Neural cell (in vitro differentiated cells): ENCODE results near the gene RBM27. TPM values are rescaled to one million over a fixed set of nuclear protein-coding genes. Genes with fewer than 3 reads are reported as not detected.

ENCODE experiments used
- H2AFZ ChIP-seq: fragments of 200-600, 300-800 bp; sonication (generic), shearing (Covaris generic); 2 replicates; pipeline ENCODE4 v1.6.0; 2014; ENCODE audit warnings: low read depth, mild to moderate bottlenecking, antibody characterized with exemption, low read length, moderate library complexity
- H3F3A ChIP-seq: fragments of 200-600 bp; shearing (Covaris generic); 2 replicates; pipeline ENCODE4 v1.6.1; 2016; ENCODE audit warnings: mild to moderate bottlenecking, moderate library complexity, mixed read lengths, antibody characterized with exemption, low read length; ENCODE audit not compliant: insufficient read depth, poor library complexity, severe bottlenecking
- H3K27ac ChIP-seq: fragments of 200-600, 300-800 bp; sonication (generic), shearing (Covaris generic); 2 replicates; pipeline ENCODE4 v1.5.1; 2014; ENCODE audit warnings: mild to moderate bottlenecking, low read length, moderate library complexity
- H3K27me3 ChIP-seq: fragments of 300-800, 200-600 bp; sonication (generic), shearing (Covaris generic); 2 replicates; pipeline ENCODE4 v1.6.0; 2014; ENCODE audit warnings: mild to moderate bottlenecking, low read depth, low read length, moderate library complexity; ENCODE audit not compliant: insufficient read depth
- H3K36me3 ChIP-seq: fragments of 300-800, 200-600 bp; sonication (generic), shearing (Covaris generic); 2 replicates; pipeline ENCODE4 v1.5.1; 2014; ENCODE audit warnings: mild to moderate bottlenecking, antibody characterized with exemption, low read length, moderate library complexity; ENCODE audit not compliant: insufficient read depth
- H3K4me2 ChIP-seq: fragments of 300-800, 200-600 bp; sonication (generic), shearing (Covaris generic); 2 replicates; pipeline ENCODE4 v1.6.0; 2014; ENCODE audit warnings: mild to moderate bottlenecking, low read length
- H3K4me3 ChIP-seq: fragments of 300-800, 200-600 bp; sonication (generic), shearing (Covaris generic); 2 replicates; pipeline ENCODE4 v1.5.1; 2014; ENCODE audit warnings: mild to moderate bottlenecking, low read length, moderate library complexity
- H3K79me2 ChIP-seq: fragments of 200-600 bp; shearing (Covaris generic); replicated peaks from 2 replicates; pipeline ENCODE4 v1.6.0; 2014; ENCODE audit warnings: mild to moderate bottlenecking, low read length, moderate library complexity; ENCODE audit not compliant: insufficient read depth
- H3K9ac ChIP-seq: fragments of 300-800, 200-600 bp; sonication (generic), shearing (Covaris generic); 2 replicates; pipeline ENCODE4 v1.6.1; 2016; ENCODE audit warnings: mild to moderate bottlenecking, low read length, mixed read lengths
- H3K9me2 ChIP-seq: fragments of 200-600 bp; shearing (Covaris generic); 2 replicates; pipeline ENCODE4 v1.6.1; 2016; ENCODE audit warnings: mild to moderate bottlenecking, low read length, mixed read lengths; ENCODE audit not compliant: insufficient read depth
- H3K9me3 ChIP-seq: fragments of 200-600, 300-800 bp; sonication (generic), shearing (Covaris generic); 2 replicates; pipeline ENCODE4 v1.6.1; 2016; ENCODE audit warnings: mild to moderate bottlenecking, mixed run types, low read length, moderate library complexity, mixed read lengths
- H4K20me1 ChIP-seq: fragments of 200-600 bp; shearing (Covaris generic); 2 replicates; pipeline ENCODE4 v1.6.1; 2016; ENCODE audit warnings: mild to moderate bottlenecking, mixed run types; ENCODE audit not compliant: insufficient read depth
- EP300 ChIP-seq: fragments of 450-650 bp; conservative IDR thresholded peaks from 2 replicates; pipeline ENCODE4 v1.6.1; 2014; ENCODE audit warnings: antibody characterized with exemption, mild to moderate bottlenecking, moderate library complexity; ENCODE audit not compliant: poor library complexity, severe bottlenecking
- EZH2 ChIP-seq: fragments of 200-600, 300-800 bp; shearing (Covaris generic), sonication (generic); IDR thresholded peaks from 2 replicates; pipeline ENCODE4 v1.6.1; 2014; ENCODE audit warnings: antibody characterized with exemption, low read length, borderline replicate concordance, mild to moderate bottlenecking; ENCODE audit not compliant: insufficient read depth, poor library complexity, severe bottlenecking
- MXI1 ChIP-seq: fragments of 450-650 bp; conservative IDR thresholded peaks from 2 replicates; pipeline ENCODE4 v1.6.1; 2014; ENCODE audit warnings: antibody characterized with exemption, mild to moderate bottlenecking; ENCODE audit not compliant: poor library complexity, severe bottlenecking
- POLR2AphosphoS5 ChIP-seq: IDR thresholded peaks from 2 replicates; pipeline ENCODE4 v1.6.1; 2012
- RAD21 ChIP-seq: fragments of 450-650 bp; conservative IDR thresholded peaks from 2 replicates; pipeline ENCODE4 v1.6.1; 2014; ENCODE audit warnings: antibody characterized with exemption, mild to moderate bottlenecking, moderate library complexity
- SMC3 ChIP-seq: fragments of 450-650 bp; conservative IDR thresholded peaks from 2 replicates; pipeline ENCODE4 v1.6.1; 2014; ENCODE audit warnings: antibody characterized with exemption, mild to moderate bottlenecking, moderate library complexity; ENCODE audit not compliant: poor library complexity
- TAF1 ChIP-seq: IDR thresholded peaks from 2 replicates; pipeline ENCODE4 v1.6.1; 2012; ENCODE audit warnings: low read depth
- polyA plus RNA-seq: library from polyadenylated mRNA; depleted of rRNA; stranded (reverse); fragments of >200 nt; gene quantifications from 2 replicates; pipeline ENCODE4 v1.2.3, GENCODE V29; 2014
- TF ChIP-seq, protein P1 (sequence below): IDR thresholded peaks from 2 replicates; pipeline ENCODE4 v1.6.1; 2012; ENCODE audit warnings: borderline replicate concordance
- TF ChIP-seq, protein P2 (sequence below): fragments of 450-650 bp; IDR thresholded peaks from 2 replicates; pipeline ENCODE4 v1.5.1; 2014; ENCODE audit warnings: antibody characterized with exemption, mild to moderate bottlenecking, moderate library complexity; ENCODE audit not compliant: poor library complexity, severe bottlenecking

Gene RBM27
- polyA plus RNA-seq, 1 donor from 2014 or later: 23.2 TPM

DNA sequence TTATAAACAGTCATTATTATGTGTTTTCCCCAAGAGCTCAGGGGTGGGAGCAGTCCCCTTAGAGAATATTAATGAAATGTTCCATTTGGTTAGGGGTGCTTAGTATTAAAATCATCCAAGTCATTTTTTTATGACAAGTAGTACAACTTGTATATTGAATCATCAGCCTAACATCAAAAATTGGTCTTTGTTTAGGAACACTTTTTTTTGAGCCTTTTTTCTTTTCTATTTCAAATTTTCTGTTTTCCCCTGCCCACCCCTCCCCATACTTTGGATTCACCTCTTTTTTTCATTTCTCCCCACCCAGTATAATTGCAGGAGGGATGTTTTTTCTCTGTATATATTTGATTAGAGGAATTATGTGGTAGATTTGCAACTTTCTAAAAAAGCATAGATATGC lies 25.8 kb downstream of the RBM27 start:
- Histone ChIP-seq H3K36me3 (no peaks in the 10 kb centered on the region), H3K27ac (no peak overlapping the region)

DNA sequence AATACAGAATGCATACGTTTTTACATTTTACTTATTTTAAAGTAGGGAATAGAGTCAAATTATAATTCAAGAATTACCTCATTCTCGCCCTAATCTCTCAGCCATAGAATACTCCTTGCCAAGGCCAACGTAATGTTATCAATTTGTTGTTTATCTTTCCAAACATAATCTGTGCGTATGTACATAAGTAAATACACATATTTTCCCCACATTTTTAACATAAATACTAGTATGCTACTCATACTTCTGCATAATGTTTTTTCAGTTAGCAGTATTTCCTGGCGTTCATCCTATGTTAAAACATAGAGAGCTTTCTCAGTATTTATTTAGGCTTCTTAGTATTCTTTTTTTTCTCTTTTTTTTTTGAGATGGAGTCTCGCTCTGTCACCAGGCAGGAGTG lies 28.8 kb downstream of the RBM27 start:
- Histone ChIP-seq H3K79me2 (no peaks in the 10 kb centered on the region), H4K20me1 (no peaks in the 10 kb centered on the region), H3K4me2 (no peak overlapping the region), H3K27me3 (no peaks in the 10 kb centered on the region), H3K9ac (no peak overlapping the region), H3K9me3 (no peaks in the 10 kb centered on the region), H3K36me3 (no peaks in the 10 kb centered on the region), H3F3A (no peaks in the 10 kb centered on the region), H3K4me3 (no peak overlapping the region), H3K9me2 (no peaks in the 10 kb centered on the region), H2AFZ (no peak overlapping the region), H3K27ac (no peak overlapping the region)
- TF ChIP-seq MXI1: no peak
- TF ChIP-seq, protein P1, sequence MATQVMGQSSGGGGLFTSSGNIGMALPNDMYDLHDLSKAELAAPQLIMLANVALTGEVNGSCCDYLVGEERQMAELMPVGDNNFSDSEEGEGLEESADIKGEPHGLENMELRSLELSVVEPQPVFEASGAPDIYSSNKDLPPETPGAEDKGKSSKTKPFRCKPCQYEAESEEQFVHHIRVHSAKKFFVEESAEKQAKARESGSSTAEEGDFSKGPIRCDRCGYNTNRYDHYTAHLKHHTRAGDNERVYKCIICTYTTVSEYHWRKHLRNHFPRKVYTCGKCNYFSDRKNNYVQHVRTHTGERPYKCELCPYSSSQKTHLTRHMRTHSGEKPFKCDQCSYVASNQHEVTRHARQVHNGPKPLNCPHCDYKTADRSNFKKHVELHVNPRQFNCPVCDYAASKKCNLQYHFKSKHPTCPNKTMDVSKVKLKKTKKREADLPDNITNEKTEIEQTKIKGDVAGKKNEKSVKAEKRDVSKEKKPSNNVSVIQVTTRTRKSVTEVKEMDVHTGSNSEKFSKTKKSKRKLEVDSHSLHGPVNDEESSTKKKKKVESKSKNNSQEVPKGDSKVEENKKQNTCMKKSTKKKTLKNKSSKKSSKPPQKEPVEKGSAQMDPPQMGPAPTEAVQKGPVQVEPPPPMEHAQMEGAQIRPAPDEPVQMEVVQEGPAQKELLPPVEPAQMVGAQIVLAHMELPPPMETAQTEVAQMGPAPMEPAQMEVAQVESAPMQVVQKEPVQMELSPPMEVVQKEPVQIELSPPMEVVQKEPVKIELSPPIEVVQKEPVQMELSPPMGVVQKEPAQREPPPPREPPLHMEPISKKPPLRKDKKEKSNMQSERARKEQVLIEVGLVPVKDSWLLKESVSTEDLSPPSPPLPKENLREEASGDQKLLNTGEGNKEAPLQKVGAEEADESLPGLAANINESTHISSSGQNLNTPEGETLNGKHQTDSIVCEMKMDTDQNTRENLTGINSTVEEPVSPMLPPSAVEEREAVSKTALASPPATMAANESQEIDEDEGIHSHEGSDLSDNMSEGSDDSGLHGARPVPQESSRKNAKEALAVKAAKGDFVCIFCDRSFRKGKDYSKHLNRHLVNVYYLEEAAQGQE: no peak
- TF ChIP-seq, protein P2, sequence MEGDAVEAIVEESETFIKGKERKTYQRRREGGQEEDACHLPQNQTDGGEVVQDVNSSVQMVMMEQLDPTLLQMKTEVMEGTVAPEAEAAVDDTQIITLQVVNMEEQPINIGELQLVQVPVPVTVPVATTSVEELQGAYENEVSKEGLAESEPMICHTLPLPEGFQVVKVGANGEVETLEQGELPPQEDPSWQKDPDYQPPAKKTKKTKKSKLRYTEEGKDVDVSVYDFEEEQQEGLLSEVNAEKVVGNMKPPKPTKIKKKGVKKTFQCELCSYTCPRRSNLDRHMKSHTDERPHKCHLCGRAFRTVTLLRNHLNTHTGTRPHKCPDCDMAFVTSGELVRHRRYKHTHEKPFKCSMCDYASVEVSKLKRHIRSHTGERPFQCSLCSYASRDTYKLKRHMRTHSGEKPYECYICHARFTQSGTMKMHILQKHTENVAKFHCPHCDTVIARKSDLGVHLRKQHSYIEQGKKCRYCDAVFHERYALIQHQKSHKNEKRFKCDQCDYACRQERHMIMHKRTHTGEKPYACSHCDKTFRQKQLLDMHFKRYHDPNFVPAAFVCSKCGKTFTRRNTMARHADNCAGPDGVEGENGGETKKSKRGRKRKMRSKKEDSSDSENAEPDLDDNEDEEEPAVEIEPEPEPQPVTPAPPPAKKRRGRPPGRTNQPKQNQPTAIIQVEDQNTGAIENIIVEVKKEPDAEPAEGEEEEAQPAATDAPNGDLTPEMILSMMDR: no peak
- TF ChIP-seq TAF1: no peak
- no peak for TF ChIP-seq RAD21
- no peak for TF ChIP-seq EP300
- TF ChIP-seq EZH2: no peak
- TF ChIP-seq POLR2AphosphoS5: no peak
- no peak for TF ChIP-seq SMC3

More for the DNA sequence above, 25.8 kb downstream of the RBM27 start:
- Histone ChIP-seq H3K9ac (no peak overlapping the region), H4K20me1 (no peaks in the 10 kb centered on the region), H2AFZ (no peak overlapping the region), H3F3A (no peaks in the 10 kb centered on the region), H3K79me2 (no peaks in the 10 kb centered on the region), H3K4me2 (no peak overlapping the region), H3K4me3 (no peak overlapping the region), H3K27me3 (no peaks in the 10 kb centered on the region), H3K9me2 (no peaks in the 10 kb centered on the region), H3K9me3 (no peaks in the 10 kb centered on the region)
- TF ChIP-seq, protein P2: no peak
